ENCODE results near the gene MBD3L2B. TPM values are rescaled to one million over a fixed set of nuclear protein-coding genes. Genes with fewer than 3 reads are reported as not detected.

Gene MBD3L2B
- total and polyA plus RNA-seq, 9 of the 15 experiments (the other 6 are each of a cell fraction or from before 2014, with no cell fraction given), result not detected

- TF ChIP-seq MYBL2 (IDR thresholded peaks at IDR 0.05; ENCODE audit: low read depth) (no peak), MYBL2 (CRISPR knock-in tag; IDR thresholded peaks at IDR 0.05; ENCODE audit: borderline replicate concordance) (no peak), ARID2 (IDR thresholded peaks at IDR 0.05) (no peak), PHF20 (IDR thresholded peaks at IDR 0.05; ENCODE audit: partially characterized antibody) (peak; percentile 91), SFPQ (IDR thresholded peaks at IDR 0.05; ENCODE audit: low read depth, low read length) (no peak), CHD4 (IDR thresholded peaks at IDR 0.05; ENCODE audit: insufficient read depth, insufficient replicate concordance, low read depth, low read length, poor library complexity, severe bottlenecking) (no peak), THRA (IDR thresholded peaks at IDR 0.05) (no peak), ZEB2 (IDR thresholded peaks at IDR 0.05) (peak; percentile 36; the same call in 1 of the 2 replicates), FOXO4 (CRISPR knock-in tag; IDR thresholded peaks at IDR 0.05) (no peak), EHMT2 (IDR thresholded peaks at IDR 0.05) (no peak), ZBTB2 (IDR thresholded peaks at IDR 0.05) (no peak), CBX3 (IDR thresholded peaks at IDR 0.05; ENCODE audit: borderline replicate concordance in 1 of 2, low read length in 2 of 2) (no peak), MAFK (IDR thresholded peaks at IDR 0.05; ENCODE audit: low read length) (no peak), PCBP1 (IDR thresholded peaks at IDR 0.05; ENCODE audit: low read depth, low read length, poor library complexity, severe bottlenecking) (peak; percentile 75), BRF1 (IDR thresholded peaks at IDR 0.05; ENCODE audit: borderline replicate concordance, extremely low read depth, insufficient read length) (no peak), TFAP4 (CRISPR knock-in tag; IDR thresholded peaks at IDR 0.05; ENCODE audit: borderline replicate concordance) (peak; percentile 96), ZNF232 (CRISPR knock-in tag; IDR thresholded peaks at IDR 0.05) (no peak), MAX (CRISPR knock-in tag; IDR thresholded peaks at IDR 0.05) (peak; percentile 42; the same call in 1 of the 2 replicates), LARP7 (IDR thresholded peaks at IDR 0.05) (no peak), HMG20A (CRISPR knock-in tag; conservative IDR thresholded peaks at IDR 0.05) (no peak)
Observed at GRCh38 chr19:7069042-7069903, 48.0 kb upstream of the MBD3L2B start, which contains the start of gene ZNF557 (continued).
